Measurements from ENCODE around the gene RNF208.

The RNF208 gene

DNA sequence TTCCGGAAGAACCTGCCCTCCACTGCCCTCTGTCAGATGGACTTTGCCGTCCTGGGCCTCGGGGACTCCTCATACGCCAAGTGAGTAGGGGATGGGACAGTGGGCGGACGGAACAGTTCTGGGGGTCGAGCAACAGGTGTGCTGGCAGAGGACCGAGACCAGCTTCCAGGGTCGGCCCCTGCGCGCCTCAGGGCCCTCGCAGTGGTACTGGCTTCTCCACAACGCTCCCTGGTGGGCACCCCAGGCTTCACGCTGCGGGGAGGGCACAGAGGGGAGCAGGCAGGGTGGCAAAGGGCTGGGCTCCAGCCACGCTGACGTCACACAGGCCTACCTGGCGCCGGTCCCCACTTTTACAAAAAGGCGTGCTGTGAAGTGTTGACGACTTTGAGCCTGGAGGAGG, 9.5 kb downstream of the RNF208 start:
- CTCF ChIA-PET: interaction anchor here (1.3 kb wide), 1 partner anchor 8 kb away, joined by 3 read pairs; no protein-coding TSS in a partner anchor
- POLR2A ChIA-PET: interaction anchor here (2.8 kb wide), 1 partner anchor 10 kb away, joined by 12 read pairs; the partner anchor contains the start of gene RNF208
- no peak overlapping the region for H3K4me3 ChIP-seq (ENCODE audit: low read depth, low read length)
- TF ChIP-seq CTCF (IDR thresholded peaks at IDR 0.05; ENCODE audit: insufficient read depth, low read length, missing control alignments): no peak
- no peak for DNase-seq (ENCODE audit: low read depth, low spot score)

DNA sequence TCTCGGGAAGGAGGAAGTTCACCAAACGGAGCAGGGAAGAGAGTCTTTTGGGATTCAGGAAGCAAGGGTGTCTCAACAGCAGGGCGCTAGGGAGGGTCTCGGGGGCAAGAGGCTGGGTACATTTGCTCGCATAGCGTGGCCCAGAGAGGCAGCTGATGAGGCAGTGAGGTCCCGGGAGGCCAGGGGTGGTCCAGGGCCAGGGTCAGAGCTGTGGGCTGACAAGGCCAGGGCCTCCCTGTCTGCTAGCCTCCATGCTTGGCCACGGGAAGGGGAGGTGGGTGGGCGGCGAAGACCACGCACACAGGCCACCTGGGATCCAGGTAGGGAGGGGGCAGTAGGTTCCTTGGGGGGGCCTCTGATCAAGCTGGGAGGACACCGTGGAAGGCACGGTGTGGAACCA, 10.5 kb downstream of the RNF208 start:
- DNase-seq (ENCODE audit: low read depth, low spot score): no peak
- H3K4me3 ChIP-seq (ENCODE audit: low read depth, low read length): no peak overlapping the region
- CTCF ChIA-PET: no interaction called here
- POLR2A ChIA-PET: no interaction called here
- TF ChIP-seq CTCF (IDR thresholded peaks at IDR 0.05; ENCODE audit: insufficient read depth, low read length, missing control alignments): no peak

- POLR2A ChIA-PET: interaction anchor here (2.5 kb wide), 1 partner anchor 34 kb away, joined by 9 read pairs; the partner anchor contains the start of gene TUBB4B
- TF ChIP-seq CTCF (IDR thresholded peaks at IDR 0.05; ENCODE audit: insufficient read depth, low read length, missing control alignments): no peak
- peak overlapping the region; percentile 94 for H3K4me3 ChIP-seq (ENCODE audit: low read depth, low read length)
- CTCF ChIA-PET: interaction anchor here (0.7 to 2.4 kb wide), 7 partner anchors 9 to 177 kb away, joined by 3 to 12 read pairs (median 3); partner anchors contain the start of genes RNF224 and SSNA1
- no peak for DNase-seq (ENCODE audit: low read depth, low spot score)
These were observed 15.4 kb downstream of the RNF208 start for GRCh38 chr9:137206602-137207001.

DNA sequence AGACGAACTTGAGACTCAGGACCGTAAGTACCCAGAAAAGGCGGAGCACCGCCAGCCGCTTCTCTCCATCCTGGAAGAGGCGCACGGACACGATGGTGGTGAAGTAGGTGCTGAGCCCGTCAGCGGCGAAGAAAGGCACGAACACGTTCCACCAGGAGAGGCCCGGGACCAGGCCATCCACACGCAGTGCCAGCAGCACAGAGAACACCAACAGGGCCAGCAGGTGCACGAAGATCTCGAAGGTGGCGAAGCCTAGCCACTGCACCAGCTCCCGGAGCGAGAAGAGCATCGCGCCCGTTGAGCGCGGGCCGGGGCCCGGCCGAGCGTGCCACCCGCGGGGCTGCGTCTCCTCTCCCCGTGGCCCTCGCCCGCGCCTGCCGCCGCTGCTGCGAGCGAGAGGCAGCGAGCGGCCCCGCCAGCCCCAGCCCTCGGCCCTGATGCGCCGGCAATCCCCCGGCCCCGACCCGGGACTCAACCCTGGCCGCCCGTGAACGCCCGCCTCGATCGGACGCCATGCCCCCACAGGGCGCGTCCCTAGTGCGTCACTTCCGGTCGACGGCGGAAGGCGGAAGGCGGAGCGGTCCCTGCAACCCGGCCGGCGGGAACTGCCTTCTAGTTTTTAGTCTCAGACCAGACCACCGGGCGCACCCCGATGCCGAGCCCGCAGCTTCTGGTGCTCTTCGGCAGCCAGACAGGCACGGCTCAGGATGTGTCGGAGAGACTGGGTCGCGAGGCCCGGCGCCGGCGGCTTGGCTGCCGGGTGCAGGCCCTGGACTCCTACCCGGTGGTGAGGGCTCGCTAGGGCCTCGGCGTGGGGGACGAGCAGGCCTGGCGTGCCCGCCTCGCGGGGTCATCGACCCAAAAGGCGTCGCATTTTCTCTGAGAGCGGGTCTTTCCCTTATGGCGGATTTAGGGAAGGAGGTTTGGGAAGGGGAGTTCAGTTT, 16.6 kb downstream of the RNF208 start, which contains the start of the genes NDOR1 and TMEM203:
Gene NDOR1 (plus strand): TSS at position 575 of the 944 bp plus-strand sequence. CDS start 78 bp downstream, at position 653.
Gene TMEM203 (minus strand): TSS at position 523 of the 944 bp plus-strand sequence. CDS start 234 bp downstream, at position 289.
- ChIA-PET CTCF (interaction anchor here (1.1 to 2.7 kb wide), 6 partner anchors 9 to 78 kb away, joined by 3 to 12 read pairs (median 3); no protein-coding TSS in a partner anchor), POLR2A (interaction anchor here (0.7 to 2.5 kb wide), 4 partner anchors 16 to 141 kb away, joined by 4 to 9 read pairs (median 5); partner anchors contain the start of gene TUBB4B)
- peak within 1 kb of the TSS; percentile 94 for H3K4me3 ChIP-seq (ENCODE audit: low read depth, low read length)
- DNase-seq (ENCODE audit: low read depth, low spot score): no peak
- TF ChIP-seq CTCF (IDR thresholded peaks at IDR 0.05; ENCODE audit: insufficient read depth, low read length, missing control alignments): no peak

DNA sequence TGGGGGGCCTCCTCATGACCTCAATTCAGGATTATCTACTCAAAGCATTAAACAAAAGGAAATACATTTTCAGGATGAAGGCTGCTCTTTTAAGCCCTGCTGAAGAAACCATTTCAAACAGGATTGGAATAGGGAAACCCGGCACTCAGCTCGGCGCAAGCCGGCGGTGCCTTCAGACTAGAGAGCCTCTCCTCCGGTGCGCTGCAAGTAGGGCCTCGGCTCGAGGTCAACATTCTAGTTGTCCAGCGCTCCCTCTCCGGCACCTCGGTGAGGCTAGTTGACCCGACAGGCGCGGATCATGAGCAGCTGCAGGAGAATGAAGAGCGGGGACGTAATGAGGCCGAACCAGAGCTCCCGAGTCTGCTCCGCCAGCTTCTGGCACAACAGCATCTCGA, 17.3 kb downstream of the RNF208 start:
- H3K4me3 ChIP-seq (ENCODE audit: low read depth, low read length): peak overlapping the region; percentile 94
- DNase-seq (ENCODE audit: low read depth, low spot score): no peak
- POLR2A ChIA-PET: interaction anchor here (0.7 to 2.5 kb wide), 4 partner anchors 16 to 140 kb away, joined by 4 to 9 read pairs (median 5); partner anchors contain the start of gene TUBB4B
- TF ChIP-seq CTCF (IDR thresholded peaks at IDR 0.05; ENCODE audit: insufficient read depth, low read length, missing control alignments): no peak
- CTCF ChIA-PET: interaction anchor here (1.0 to 2.7 kb wide), 8 partner anchors 8 to 77 kb away, joined by 3 to 10 read pairs (median 3); partner anchors contain the start of genes ANAPC2, RNF224 and SSNA1
